ENCODE measurements around the gene DTNBP1.

The DTNBP1 gene

DNA sequence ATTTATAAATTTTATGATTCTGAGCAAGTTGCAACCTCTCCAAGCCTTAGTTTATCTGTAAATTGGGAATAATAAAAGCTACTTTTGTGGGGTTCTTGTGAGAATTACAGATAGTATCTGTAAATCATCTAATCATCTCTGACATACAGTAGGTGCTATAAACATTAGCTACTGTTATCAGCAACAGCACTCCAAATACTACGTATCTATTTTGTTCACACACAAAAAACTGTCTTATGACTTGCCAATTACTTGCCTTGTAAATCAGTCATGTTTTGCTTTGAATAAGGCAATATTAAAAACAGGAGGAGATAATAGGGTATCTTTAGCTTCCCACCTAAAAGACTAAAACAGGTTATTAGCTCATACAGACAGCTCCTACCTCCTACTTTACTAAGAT, 36.7 kb downstream of the DTNBP1 start:
- no peak for DNase-seq (ENCODE audit: insufficient read length, low spot score)
- FAIRE-seq: no peak
- TF ChIP-seq CTCF (IDR thresholded peaks at IDR 0.05; ENCODE audit: insufficient read depth, missing control alignments): no peak

DNA sequence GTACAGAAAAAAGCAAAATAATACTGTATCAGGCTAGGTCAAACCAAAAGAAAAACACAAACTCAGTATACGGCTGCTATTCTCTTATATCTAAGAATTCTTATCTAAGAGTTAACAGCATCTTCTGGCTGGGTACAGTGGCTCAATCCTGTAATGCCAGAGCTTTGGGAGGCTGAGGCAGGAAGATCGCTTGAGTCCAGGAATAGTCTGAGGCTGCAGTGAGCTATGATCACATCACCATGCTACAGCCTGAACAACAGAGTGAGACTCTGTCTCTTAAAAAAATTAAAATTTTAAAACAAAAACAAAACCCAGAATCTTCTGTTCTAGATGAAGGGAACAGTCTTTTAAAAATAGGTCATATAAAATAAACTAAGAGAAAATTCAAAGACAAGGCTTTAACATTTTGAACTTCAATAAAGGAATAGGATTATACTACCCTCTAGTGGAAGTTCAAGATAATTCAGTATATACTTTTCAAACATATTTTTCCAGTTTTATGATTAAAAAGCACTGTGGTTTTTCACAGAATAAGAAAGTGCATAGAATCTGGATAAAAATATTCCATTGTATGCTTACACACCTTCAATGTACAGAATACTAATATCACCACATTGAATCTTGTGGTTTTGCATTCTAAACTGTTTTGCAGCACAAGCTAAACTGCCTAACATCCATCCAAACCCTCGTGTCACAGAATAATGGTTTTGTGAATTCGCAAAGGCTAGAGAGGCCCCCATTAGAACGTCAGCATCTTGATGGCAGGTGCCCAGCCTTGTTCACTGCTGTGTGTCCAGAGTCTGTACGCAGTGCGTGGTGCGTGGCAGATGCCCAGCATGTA, 39.3 kb downstream of the DTNBP1 start:
- FAIRE-seq: peak; percentile 61
- no peak for DNase-seq (ENCODE audit: insufficient read length, low spot score)
- peak; percentile 54 for TF ChIP-seq CTCF (IDR thresholded peaks at IDR 0.05; ENCODE audit: insufficient read depth, missing control alignments)

DNA sequence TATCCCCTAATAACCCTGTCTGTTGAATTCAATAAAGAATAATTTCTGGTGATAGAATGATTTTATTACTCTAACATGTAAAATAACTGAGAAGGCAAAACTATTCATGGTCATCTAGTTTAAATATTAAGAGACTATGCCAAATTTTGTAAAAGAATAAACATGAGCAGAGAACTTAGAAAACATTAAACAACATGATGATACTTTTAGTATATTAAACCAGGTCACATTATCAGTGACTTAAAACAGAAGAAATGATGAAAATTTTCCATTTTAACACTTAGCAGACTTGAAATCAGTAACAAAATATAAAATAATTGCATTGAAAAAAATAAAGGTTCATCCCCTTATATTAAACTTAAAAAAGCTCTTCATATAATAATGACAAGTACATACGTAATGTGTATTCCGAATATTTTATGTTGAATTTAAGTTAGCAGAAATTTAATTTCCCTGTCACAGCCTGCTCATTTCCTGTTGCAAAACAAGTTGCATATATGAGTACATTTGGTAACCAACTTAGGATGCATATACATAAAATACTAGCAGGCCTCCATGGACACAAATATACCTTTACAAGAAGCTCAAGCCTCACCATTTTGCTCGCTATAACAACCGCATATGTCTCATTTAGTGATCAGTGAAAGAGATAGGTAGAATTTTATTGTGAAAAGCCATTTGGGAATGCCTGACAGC, 40.6 kb downstream of the DTNBP1 start:
- FAIRE-seq (no peak), DNase-seq (ENCODE audit: insufficient read length, low spot score) (no peak)
- no peak for TF ChIP-seq CTCF (IDR thresholded peaks at IDR 0.05; ENCODE audit: insufficient read depth, missing control alignments)

DNA sequence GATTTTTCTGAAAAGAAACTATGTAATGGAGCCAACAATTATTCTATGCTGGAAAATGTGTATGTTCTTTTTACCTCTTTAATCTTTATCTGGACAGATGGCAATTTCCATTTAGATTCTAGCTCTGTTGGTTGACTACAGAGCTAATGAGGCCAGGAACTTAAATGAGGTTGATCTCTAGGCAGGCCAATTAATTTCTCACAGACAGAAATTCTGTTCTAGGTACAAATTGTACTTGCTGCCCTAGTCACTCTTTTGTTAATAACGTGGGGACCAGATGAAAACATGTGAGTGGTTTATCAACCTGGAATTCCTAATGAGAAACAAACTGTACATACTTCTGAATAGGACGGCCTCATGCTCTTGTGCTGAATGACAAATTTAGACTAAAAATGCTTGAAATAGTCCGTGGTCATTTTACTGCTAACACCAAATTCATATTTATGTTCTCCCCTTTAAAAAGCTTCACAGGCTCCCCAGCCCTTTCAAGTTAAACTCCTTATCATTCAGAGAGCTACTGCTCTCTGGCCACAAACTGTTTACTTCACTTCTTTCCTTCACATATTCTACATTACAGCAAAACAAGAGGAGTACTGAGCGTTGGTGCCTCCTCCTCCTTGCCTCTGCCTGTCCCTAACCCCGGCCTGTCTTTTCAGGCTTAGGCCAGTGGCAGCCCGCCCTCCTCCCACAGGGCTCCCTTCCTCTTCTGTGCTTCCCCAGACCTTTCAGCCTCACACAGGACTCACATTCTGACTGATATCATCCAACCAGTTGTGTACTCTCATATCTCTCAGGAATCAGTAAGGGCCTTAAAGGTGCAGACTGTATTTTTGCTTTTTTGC, 41.4 kb downstream of the DTNBP1 start:
- no peak for TF ChIP-seq CTCF (IDR thresholded peaks at IDR 0.05; ENCODE audit: insufficient read depth, missing control alignments)
- no peak for DNase-seq (ENCODE audit: insufficient read length, low spot score)
- FAIRE-seq: peak; percentile 69

GRCh38 chr6:15620611-15621010, 42.2 kb downstream of the DTNBP1 start:
- TF ChIP-seq CTCF (IDR thresholded peaks at IDR 0.05; ENCODE audit: insufficient read depth, missing control alignments): no peak
- no peak for DNase-seq (ENCODE audit: insufficient read length, low spot score)
- peak; percentile 91 for FAIRE-seq

DNA sequence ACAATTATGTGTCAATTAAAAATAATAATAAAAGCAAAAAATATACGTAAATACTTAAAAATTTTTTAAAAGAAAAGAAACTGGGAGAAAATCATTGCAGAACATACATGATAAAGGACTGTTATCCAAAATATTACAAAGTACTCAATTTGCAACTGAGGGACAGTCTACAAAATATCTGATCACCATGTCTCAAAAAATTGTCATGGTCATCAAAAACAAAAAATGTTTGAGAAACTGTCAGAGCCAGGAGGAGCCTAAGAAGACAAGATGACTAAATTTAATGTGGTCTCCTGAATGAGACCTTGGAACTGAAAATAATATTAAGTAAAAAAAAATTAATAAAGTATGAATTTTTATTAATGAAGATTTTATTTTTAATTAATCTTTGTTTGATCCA, 43.5 kb downstream of the DTNBP1 start:
- FAIRE-seq (no peak), DNase-seq (ENCODE audit: insufficient read length, low spot score) (no peak)
- TF ChIP-seq CTCF (IDR thresholded peaks at IDR 0.05; ENCODE audit: insufficient read depth, missing control alignments): no peak

Measured in D721Med (cell line).